T-helper 2 cell treated with Interferon-gamma antibody and Interleukin-4, amounts not matched to agents 100 ng/mL and 5 ng/mL, for 36 hours (primary cell): Measurements from ENCODE around the gene DCD. TPM values are rescaled to one million over a fixed set of nuclear protein-coding genes. Genes with fewer than 3 reads are reported as not detected.
"Not testable (repeated sequence)": the region's sequence is repeated elsewhere in the genome, so short reads cannot be mapped to it uniquely, and the experiment has no call there.

Experiments
- intact Hi-C: fragments of 100-400 bp; cut with micrococcal nuclease; formaldehyde crosslinking; loops from one replicate; pipeline ENCODE4 v1.15.1; 2023
- total RNA-seq: library from RNA; stranded (reverse); gene quantifications from 2 replicates; pipeline ENCODE4 v1.2.3, GENCODE V29; 2022

Gene DCD
- total RNA-seq, 1 donor from 2014 or later = not detected

DNA sequence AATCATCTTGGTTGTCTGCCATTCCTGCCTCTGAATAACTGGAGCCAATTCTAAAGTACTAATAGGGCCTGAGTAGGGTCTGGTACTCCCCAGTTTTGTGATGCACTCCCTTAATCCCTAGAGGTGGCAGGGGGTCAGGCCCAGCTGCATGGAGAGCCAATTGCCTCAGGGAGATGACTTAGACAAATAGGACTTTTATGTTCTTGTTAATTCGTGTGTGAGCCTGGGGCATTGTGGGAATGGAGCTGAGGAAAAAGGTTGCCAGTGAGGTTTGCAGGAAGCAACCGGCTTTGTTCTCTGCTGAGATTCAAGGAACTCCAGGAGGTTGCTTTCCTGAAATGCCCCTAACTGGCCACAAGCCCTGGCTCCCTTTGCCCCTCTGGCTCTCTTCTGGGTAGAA, 6.8 kb upstream of the DCD start:
- intact Hi-C loops = no loop called here

GRCh38 chr12:54653025-54653424, 4.9 kb upstream of the DCD start:
- intact Hi-C loops = no loop called here

- intact Hi-C loops = no loop called here
Observed at GRCh38 chr12:54650889-54651288, 2.7 kb upstream of the DCD start.

DNA sequence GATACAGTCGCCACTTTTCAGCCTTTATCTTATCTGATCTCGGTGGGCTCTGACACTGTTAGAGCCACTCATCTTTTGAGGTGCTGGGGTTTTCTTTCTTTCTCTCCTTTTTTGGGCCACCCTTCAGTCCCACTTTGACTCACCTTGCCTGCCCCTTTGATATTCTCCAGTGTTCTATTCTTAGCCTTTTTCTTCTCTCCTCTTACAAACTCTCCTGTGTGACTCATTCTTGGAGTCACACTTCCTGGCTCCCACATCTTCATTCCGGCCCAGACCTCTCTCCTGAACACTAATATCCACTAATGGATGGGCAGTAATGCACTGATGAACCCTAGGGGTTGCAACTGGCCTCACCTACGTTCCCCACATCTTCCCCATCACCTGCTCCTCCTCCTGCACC, 2.2 kb upstream of the DCD start:
- intact Hi-C loops = no loop called here

GRCh38 chr12:54649825-54650224, 1.7 kb upstream of the DCD start:
- intact Hi-C loops = no loop called here

- intact Hi-C loops = no loop called here
Observed at GRCh38 chr12:54641554-54641953, 6.6 kb downstream of the DCD start.

GRCh38 chr12:54641089-54641488, 7.1 kb downstream of the DCD start:
- intact Hi-C loops = no loop called here

DNA sequence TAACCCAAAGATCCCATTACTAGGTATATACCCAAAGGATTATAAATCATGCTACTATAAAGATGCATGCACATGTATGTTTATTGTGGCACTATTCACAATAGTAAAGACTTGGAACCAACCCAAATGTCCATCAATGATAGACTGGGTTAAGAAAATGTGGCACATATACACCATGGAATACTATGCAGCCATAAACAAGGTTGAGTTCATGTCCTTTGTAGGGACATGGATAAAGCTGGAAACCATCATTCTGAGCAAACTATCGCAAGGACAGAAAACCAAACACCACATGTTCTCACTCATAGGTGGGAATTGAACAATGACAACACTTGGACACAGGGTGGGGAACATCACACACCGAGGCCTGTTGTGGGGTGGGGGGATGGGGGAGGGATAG, 9.1 kb downstream of the DCD start:
- intact Hi-C loops = not testable (repeated sequence)

- intact Hi-C loops = no loop called here
Observed at GRCh38 chr12:54634795-54635194, 13.4 kb downstream of the DCD start, which contains the start of gene LACRT. LACRT (minus strand) TSS chr12:54634895; CDS start chr12:54634841, 54 bp downstream.

GRCh38 chr12:54631988-54632728, 16.0 kb downstream of the DCD start:
- intact Hi-C loops = no loop called here

DNA sequence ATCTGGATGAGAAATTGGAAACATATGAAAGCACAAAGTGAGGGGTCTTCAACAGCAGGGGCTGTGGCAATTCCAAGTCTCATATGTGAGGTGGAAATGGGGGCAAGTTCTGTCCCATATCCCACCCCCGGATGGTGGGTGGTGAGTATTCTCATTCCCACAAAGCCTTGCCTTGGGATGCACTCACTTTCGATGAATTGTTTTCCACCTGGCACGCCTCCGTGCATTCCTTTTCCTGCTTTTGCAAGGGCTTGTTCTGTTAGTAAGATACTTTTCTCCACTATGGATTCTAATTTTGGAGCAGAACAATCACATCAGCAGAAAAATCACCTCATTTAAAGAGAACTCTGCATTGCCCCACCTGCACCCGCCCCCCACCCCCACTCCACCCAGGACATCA, 16.6 kb downstream of the DCD start:
- intact Hi-C loops = no loop called here

- intact Hi-C loops = no loop called here
Observed at GRCh38 chr12:54629925-54630324, 18.2 kb downstream of the DCD start.

DNA sequence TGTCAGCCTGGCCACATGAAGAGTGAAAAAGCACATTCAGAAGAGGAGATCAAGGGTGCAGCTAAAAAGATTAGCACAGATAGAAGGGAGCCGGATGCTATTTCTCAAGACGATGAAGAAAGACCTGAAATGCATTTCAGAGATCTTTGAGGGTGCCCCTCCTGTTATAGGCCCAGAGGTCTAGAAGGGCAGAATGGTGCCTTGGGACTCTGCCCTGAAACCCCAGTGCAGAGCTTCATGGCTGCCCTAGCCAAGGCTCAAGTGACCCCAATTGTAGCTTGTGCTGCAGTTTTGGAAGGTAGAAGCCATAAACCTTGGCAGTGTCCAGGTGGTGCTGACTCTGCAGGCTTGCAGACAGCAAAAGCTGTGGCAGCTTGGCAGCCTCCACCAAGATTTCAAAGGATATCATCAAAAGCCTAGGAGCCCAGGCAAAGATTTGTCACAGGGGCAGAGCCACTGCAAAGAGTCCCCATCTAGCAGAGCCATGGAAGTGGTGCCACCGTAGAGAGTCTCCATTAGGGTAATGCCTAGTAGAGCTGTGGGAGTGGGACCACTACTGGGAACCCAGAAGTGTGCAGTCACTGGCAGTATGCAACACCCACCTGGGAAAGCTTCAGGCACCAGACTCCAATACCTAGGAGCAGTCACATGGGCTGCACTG, 19.8 kb downstream of the DCD start:
- intact Hi-C loops = no loop called here

DNA sequence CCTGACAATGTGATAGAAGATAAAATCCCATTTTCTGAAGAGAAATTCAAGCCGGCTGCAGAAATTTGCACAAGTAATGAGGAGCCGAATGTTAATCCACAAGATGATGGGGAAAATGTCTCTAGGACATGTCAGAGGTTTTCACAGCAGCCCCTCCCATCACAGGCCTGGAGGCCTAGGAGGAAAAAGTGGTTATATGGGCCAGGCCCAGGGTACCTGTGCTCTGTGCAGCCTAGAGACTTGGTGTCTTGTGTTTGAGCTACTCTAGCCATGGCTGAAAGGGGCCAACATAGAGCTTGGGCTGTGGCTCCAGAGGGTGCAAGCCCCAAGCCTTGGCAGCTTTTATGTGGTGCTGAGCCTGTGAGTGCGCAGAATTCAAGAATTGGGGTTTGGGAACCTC, 20.9 kb downstream of the DCD start:
- intact Hi-C loops = no loop called here

- intact Hi-C loops = no loop called here
Observed at GRCh38 chr12:54625598-54625997, 22.6 kb downstream of the DCD start.

DNA sequence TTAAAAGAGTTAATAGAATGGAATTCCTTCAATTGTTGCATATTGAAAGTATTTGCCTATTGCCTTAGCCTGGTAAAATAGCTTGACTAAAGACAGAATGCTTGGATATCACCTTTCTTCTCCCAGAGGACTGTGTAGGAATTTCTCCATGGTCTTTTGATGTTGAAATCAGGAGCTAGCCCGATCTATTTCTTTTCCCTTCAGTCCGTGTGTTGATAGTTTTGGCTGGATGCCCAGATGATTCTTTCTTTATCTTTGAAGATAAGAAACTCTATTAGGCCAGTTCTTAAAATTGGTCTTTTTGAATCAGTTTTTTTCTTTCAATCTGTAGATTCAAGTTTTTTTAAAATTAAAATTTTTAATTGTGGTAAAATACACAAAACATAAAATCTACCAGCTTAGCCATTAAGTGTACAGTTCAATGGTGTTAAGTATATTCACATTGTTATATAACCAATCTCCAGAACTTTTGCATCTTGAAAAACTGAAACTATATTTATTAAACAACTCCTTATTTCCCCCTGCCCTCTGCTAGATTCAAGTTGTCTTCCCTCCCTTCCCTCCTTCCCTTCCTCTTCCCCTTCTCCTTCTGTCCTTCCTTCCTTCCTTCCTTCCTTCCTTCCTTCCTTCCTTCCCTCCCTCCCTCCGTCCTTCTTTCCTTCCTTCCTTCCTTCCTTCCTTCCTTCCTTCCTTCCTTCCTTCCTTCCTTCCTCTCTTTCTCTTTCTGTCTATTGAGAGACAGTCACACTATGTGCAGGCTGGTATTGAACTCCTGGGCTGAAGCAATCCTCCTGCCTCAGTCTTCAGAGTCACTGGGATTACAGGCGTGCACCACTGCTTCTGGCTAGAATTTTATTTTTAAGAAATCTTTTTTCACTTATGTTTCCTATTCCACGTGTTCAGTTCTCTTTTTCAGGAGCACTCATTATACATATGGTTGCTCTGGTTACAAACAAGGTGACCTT, 23.6 kb downstream of the DCD start:
- intact Hi-C loops = no loop called here

GRCh38 chr12:54622463-54623183, 25.5 kb downstream of the DCD start:
- intact Hi-C loops = no loop called here

DNA sequence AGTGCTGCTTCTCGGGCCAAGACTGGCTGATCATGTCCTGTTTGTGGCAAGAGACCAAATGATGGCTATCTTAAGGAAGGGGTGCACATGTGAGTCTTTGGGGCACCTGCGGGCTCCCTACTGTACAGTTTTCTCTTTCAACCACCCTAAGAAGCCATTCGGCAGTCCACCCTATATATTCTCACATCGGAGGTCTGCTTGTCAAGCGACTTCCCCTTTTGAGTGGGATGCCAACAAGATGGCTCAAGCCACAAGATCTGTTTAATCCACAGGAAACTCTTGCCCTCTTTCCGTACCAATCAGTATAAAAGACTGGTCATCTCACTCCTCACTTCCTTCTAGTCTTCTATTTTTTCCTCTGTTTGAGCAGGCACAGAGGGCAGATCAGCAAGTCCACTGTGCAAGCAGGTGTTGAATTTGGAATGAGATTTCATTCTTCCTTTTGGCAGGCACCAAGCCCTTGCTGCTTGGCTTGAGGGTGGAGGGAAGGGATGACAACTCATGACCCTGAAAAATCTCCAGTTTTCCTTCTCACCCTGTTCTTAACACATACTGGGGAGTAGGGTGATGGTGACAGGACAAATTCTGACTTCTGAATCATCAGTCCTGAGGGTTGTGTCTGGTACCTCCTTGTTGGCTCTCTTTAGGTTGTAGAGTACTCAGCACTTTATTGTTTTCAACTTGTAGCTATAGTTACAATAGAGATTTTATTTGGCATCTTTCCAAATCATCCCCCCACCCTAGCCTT, 31.1 kb downstream of the DCD start:
- intact Hi-C loops = no loop called here

DNA sequence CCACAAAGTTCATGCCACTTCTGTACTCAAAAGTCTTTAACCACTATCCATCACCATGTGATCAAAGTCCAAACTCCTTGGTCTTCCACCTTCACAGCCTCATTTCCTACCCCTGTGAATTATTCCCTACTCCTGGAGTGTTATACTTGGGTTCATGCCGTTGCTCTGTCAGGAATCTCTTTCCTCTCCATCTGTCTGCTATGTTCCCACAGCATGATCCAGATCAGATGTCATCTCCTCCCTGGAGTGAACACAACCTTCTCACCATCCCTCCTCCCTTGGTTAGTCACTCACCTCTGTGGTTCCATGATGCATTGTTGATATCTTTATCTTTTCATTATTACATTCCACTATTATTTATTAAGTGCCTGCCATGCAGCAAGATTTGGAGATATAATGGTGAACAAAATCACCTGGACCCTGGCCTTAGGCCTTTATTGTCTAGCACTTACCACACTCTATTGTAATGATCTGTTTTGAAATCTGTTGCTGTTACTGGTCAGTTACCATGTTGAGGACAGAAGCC, 35.9 kb downstream of the DCD start:
- intact Hi-C loops = no loop called here

DNA sequence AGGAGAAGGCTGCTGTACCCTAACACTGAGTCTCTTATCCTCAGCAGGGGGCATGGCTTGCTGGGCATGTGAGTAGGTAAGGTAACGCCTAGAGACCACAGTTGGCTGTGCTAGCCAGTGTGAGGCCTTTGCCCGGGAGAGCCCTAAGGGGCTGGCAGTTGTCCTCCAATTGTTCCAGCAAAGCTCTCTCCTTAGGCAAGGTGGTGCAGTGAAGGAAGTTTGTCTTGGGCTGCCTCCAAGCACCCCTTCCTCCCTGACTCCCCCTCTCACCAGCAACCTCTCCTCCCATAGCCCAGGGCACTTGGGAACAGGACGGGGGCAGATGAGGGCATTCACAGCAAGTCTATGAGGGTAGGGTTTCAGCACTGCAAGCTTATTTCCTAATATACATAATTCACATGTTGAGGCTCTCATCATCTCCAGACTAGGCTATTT, 36.4 kb downstream of the DCD start:
- intact Hi-C loops = no loop called here
